BE2C (cell line): Measurements from ENCODE around the gene GLIS1.
A peak's percentile ranks its signal among the peaks of the same experiment; 100 is the strongest.

Source experiments
- DNase-seq: peaks from one replicate; pipeline ENCODE4 v3.0.0-alpha.2; 2020
- H3K27me3 ChIP-seq: fragments of 250-450 bp; sonication (Bioruptor Pico); 2 replicates; pipeline ENCODE4 v1.5.1; 2020; ENCODE audit warnings: mild to moderate bottlenecking
- H3K36me3 ChIP-seq: fragments of 250-450 bp; sonication (Bioruptor Pico); 2 replicates; pipeline ENCODE4 v1.5.1; 2020; ENCODE audit warnings: mild to moderate bottlenecking
- H3K4me1 ChIP-seq: fragments of 250-450 bp; sonication (Bioruptor Pico); 2 replicates; pipeline ENCODE4 v1.5.1; 2020
- H3K4me3 ChIP-seq: 2 replicates; pipeline ENCODE4 v1.5.1; 2011; ENCODE audit warnings: low read depth, low read length
- H3K9me3 ChIP-seq: fragments of 250-450 bp; sonication (Bioruptor Pico); 2 replicates; pipeline ENCODE4 v1.5.1; 2020
- TF ChIP-seq, protein P1 (sequence below): IDR thresholded peaks from 2 replicates; pipeline ENCODE4 v1.5.1; 2012; ENCODE audit warnings: mild to moderate bottlenecking, low read depth, low read length

Gene GLIS1

DNA sequence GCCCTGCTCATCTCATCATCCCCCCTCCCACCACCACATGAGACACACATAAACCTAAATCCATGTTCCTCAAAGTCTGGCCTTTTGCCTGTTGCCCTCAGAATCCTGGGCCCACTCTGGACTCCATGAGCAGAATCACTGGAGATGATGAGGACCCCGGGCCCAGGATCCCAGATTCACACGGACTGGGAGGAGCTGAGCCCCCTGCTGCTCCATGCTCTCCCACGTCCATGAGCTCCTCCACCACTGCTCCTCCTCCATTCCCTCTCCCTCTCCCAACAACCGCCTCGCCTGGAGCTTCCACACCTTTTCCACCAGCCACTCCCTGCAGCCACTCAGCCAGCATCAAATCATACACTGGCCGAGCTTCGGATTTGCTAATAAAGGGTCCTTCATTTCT is 47.6 kb downstream of the GLIS1 start:
- no peaks in the 10 kb centered on the region for H3K36me3 ChIP-seq
- no peak for DNase-seq
- no peaks in the 10 kb centered on the region for H3K4me1 ChIP-seq
- TF ChIP-seq, protein P1, sequence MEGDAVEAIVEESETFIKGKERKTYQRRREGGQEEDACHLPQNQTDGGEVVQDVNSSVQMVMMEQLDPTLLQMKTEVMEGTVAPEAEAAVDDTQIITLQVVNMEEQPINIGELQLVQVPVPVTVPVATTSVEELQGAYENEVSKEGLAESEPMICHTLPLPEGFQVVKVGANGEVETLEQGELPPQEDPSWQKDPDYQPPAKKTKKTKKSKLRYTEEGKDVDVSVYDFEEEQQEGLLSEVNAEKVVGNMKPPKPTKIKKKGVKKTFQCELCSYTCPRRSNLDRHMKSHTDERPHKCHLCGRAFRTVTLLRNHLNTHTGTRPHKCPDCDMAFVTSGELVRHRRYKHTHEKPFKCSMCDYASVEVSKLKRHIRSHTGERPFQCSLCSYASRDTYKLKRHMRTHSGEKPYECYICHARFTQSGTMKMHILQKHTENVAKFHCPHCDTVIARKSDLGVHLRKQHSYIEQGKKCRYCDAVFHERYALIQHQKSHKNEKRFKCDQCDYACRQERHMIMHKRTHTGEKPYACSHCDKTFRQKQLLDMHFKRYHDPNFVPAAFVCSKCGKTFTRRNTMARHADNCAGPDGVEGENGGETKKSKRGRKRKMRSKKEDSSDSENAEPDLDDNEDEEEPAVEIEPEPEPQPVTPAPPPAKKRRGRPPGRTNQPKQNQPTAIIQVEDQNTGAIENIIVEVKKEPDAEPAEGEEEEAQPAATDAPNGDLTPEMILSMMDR = no peak
- no peaks in the 10 kb centered on the region for H3K27me3 ChIP-seq
- no peak overlapping the region for H3K4me3 ChIP-seq
- no peaks in the 10 kb centered on the region for H3K9me3 ChIP-seq

DNA sequence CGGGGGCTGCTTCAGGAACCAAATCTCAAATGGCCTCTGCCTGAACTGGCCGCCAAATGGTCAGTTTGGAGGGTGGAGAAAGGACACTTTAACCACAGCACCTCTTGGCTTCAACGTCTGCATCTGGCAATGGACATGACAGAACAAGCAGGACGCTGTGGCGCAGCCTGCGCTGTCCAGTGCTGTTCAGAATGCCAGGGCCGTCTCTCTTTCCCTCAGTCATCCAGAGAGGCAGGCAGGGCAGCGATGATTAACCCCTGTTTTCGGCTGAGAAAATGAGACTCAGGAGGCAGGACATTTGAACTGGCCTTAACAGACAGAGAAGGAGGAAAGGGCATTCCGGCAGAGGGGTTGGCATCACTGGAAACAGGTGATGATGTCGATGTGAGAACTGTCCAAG is 48.6 kb downstream of the GLIS1 start:
- H3K36me3 ChIP-seq = no peaks in the 10 kb centered on the region
- TF ChIP-seq, protein P1 = no peak
- no peaks in the 10 kb centered on the region for H3K27me3 ChIP-seq
- no peaks in the 10 kb centered on the region for H3K9me3 ChIP-seq
- H3K4me1 ChIP-seq = no peaks in the 10 kb centered on the region
- no peak for DNase-seq
- H3K4me3 ChIP-seq = no peak overlapping the region

DNA sequence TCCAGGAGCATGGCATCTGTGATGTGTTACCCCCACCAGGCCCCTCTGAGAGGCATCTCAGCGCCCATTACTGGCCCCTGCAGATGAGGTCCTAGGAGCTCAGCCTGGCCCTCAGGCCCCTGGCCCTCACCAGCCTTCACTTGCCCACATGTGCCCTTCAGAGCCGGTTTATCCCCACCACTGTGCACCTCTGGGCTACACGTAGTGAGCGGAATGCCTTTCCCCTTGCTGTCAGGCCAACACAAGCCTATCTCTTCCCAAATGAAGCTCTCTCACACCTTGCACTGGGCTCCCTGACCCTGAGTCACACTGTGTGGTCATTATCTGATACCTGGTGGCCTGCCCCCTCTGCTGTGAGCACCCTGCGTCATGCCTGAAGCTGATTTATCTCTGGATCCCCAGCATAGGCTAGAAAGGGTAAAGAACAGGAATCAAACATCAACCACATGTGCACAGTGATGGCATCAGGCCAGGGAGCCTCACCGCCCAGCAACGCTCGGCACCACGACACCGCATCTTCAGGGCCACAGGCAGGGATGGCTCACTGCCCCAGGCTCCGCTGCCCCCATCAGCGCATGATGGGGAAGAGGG is 49.1 kb downstream of the GLIS1 start:
- Histone ChIP-seq H3K36me3 (no peaks in the 10 kb centered on the region), H3K4me3 (no peak overlapping the region), H3K9me3 (no peaks in the 10 kb centered on the region), H3K27me3 (no peaks in the 10 kb centered on the region), H3K4me1 (no peaks in the 10 kb centered on the region)
- no peak for DNase-seq
- TF ChIP-seq, protein P1 = no peak

DNA sequence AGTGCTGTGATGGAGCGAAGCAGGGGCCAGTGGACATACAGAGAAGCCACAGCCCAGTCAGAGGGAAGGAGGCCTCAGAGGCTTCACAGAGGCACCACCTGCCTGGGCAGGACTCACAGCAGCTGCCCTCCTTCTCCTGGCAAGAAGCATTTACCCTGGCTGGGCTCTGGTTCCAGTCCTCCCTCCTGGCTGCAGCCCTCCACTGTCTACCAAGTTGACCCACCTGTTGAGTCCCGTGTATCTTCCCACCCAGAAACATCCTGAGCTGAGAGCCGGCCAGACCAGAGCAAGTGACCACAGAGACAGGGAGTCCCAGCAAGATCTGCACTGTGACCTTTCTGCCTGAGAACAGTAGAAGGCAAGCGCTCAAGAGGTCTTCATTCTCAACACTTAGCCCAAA is 49.7 kb downstream of the GLIS1 start:
- no peaks in the 10 kb centered on the region for H3K36me3 ChIP-seq
- no peak for DNase-seq
- H3K27me3 ChIP-seq = no peaks in the 10 kb centered on the region
- no peak overlapping the region for H3K4me3 ChIP-seq
- H3K9me3 ChIP-seq = no peaks in the 10 kb centered on the region
- TF ChIP-seq, protein P1 = no peak
- no peaks in the 10 kb centered on the region for H3K4me1 ChIP-seq

DNA sequence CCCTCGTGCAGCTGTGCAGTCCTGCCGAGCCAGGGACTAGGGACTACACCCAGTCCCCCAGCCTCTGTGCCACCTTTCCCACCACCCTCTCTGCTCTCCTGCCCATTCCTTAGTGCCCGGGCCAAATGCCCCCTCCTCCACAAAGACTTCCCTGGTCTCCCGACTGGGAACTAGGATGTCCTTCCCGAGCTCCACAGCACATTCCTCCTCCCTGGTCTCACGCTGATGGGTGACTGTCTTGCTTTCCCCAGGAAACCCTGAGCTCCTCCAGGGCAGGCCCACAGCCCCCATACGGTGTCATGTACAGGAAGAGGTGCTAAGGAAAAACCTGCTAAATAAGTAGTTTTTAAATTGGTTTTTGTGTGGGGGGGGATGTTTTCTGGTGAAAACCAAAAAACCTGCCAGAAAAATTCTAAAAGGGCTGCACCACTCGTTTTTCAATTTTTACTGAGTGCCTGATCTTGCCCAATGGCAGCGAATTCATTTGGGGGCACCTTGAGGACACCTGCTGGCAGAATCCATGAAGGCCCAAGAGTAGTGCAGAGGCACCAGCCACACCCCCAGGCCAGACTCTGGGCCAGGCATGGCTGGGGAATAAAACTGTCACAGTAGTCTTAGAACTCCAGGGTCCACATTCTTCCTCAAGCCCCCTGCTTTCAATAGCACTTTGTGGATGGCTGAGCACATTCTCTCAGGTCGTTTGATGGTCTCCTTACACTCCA is 50.4 kb downstream of the GLIS1 start:
- no peaks in the 10 kb centered on the region for H3K4me1 ChIP-seq
- TF ChIP-seq, protein P1 = peak; percentile 8; the same call in 1 of the 2 replicates
- no peaks in the 10 kb centered on the region for H3K36me3 ChIP-seq

DNA sequence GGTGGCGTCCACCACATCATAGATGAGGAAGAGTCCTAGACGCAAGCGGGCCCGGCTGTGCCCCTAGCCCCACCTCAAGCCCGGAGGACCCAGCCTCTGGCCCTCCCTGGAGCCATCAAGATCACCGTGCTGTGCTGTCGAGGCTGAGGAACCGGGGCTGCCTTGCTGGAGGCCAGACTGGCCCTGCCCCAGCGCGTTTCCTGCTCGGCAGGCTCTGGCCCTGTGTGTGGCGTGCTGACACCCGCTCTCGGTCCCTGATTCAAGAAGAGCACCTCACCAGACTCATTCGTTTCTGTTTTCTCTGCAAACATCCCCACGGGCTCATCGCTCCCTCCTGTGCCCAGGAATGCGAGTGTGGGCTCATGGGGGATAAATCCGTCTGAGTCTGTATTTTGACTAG is 51.1 kb downstream of the GLIS1 start:
- no peaks in the 10 kb centered on the region for H3K9me3 ChIP-seq
- TF ChIP-seq, protein P1 = no peak
- no peaks in the 10 kb centered on the region for H3K36me3 ChIP-seq
- no peaks in the 10 kb centered on the region for H3K27me3 ChIP-seq
- H3K4me3 ChIP-seq = no peak overlapping the region
- DNase-seq = no peak
- no peaks in the 10 kb centered on the region for H3K4me1 ChIP-seq

More for the DNA sequence above, 50.4 kb downstream of the GLIS1 start:
- no peaks in the 10 kb centered on the region for H3K9me3 ChIP-seq
- no peaks in the 10 kb centered on the region for H3K27me3 ChIP-seq
- no peak overlapping the region for H3K4me3 ChIP-seq
- DNase-seq = no peak
